Measurements from ENCODE around the gene OR2W1. TPM values are rescaled to one million over a fixed set of nuclear protein-coding genes. Genes with fewer than 3 reads are reported as not detected.

OR2W1 gene
- polyA plus RNA-seq, 6 donors from 2014 or later, result not detected

Other genes starting within 250 kb of the OR2W1 start
- 10 to 100 TPM; 39.8 to 67.0 (median 54.1) TPM for gene TRIM27, start 121.2 kb downstream of the OR2W1 start, polyA plus RNA-seq (ENCODE audit: low read depth in 6 of 6)
- not detected for gene ZNF311, start 39.9 kb downstream of the OR2W1 start, polyA plus RNA-seq (ENCODE audit: low read depth in 6 of 6)
- not detected for gene OR2B3, start 42.1 kb upstream of the OR2W1 start, polyA plus RNA-seq (ENCODE audit: low read depth in 6 of 6)
- gene OR2J1, start 54.3 kb upstream of the OR2W1 start, polyA plus RNA-seq (ENCODE audit: low read depth in 6 of 6), result not detected
- gene OR2J3, start 62.9 kb upstream of the OR2W1 start, polyA plus RNA-seq (ENCODE audit: low read depth in 6 of 6), result not detected
- gene OR2J2, start 125.7 kb upstream of the OR2W1 start, polyA plus RNA-seq (ENCODE audit: low read depth in 6 of 6), result not detected